ENCODE results near the gene CNBD2.
"Not testable (repeated sequence)": the region's sequence is repeated elsewhere in the genome, so short reads cannot be mapped to it uniquely, and the experiment has no call there.

DNA sequence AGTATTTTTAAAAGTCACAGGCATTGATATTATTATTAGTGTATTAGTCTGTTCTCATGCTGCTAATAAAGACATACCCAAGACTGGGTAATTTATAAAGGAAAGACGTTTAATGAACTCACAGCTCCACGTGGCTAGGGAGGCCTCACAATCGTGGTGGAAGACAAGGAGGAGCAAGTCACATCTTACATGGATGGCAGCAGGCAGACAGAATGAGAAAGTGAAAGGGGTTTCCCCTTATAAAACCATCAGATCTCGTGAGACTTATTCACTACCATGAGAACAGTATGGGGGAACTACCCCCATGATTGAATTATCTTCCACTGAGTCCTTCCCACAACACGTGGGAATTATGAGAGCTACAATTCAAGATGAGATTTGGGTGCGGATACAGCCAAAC lies 9.1 kb upstream of the CNBD2 start:
- TF ChIP-seq, protein P1, sequence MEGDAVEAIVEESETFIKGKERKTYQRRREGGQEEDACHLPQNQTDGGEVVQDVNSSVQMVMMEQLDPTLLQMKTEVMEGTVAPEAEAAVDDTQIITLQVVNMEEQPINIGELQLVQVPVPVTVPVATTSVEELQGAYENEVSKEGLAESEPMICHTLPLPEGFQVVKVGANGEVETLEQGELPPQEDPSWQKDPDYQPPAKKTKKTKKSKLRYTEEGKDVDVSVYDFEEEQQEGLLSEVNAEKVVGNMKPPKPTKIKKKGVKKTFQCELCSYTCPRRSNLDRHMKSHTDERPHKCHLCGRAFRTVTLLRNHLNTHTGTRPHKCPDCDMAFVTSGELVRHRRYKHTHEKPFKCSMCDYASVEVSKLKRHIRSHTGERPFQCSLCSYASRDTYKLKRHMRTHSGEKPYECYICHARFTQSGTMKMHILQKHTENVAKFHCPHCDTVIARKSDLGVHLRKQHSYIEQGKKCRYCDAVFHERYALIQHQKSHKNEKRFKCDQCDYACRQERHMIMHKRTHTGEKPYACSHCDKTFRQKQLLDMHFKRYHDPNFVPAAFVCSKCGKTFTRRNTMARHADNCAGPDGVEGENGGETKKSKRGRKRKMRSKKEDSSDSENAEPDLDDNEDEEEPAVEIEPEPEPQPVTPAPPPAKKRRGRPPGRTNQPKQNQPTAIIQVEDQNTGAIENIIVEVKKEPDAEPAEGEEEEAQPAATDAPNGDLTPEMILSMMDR (IDR thresholded peaks at IDR 0.05): not testable (repeated sequence)
- TF ChIP-seq POLR2A (IDR thresholded peaks at IDR 0.05): not testable (repeated sequence)
